ENCODE data around the gene ZNF630.

DNA sequence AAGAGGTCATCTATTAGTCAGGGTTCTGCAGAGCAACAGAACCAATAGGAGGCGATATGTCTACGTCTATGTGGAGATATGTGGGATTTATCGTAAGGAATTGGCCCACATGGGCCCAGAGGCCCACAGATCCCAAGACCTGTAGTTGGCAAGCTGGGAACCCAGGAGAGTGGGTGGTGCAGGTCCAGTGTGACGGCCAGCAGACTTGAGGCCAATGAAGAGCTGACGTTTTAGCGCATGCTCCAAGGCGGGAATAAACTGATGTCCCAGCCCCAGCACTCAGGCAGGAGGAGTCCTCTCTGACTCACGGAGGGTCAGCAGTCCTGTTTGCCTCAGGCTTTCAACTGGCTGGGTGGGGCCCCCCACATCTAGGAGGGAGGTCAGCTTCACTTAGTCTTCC is 43.3 kb downstream of the ZNF630 start:
- TF ChIP-seq, protein P1, sequence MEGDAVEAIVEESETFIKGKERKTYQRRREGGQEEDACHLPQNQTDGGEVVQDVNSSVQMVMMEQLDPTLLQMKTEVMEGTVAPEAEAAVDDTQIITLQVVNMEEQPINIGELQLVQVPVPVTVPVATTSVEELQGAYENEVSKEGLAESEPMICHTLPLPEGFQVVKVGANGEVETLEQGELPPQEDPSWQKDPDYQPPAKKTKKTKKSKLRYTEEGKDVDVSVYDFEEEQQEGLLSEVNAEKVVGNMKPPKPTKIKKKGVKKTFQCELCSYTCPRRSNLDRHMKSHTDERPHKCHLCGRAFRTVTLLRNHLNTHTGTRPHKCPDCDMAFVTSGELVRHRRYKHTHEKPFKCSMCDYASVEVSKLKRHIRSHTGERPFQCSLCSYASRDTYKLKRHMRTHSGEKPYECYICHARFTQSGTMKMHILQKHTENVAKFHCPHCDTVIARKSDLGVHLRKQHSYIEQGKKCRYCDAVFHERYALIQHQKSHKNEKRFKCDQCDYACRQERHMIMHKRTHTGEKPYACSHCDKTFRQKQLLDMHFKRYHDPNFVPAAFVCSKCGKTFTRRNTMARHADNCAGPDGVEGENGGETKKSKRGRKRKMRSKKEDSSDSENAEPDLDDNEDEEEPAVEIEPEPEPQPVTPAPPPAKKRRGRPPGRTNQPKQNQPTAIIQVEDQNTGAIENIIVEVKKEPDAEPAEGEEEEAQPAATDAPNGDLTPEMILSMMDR (conservative IDR thresholded peaks at IDR 0.05; ENCODE audit: low read depth, low read length), result no peak
- TF ChIP-seq EZH2 (IDR thresholded peaks at IDR 0.05; ENCODE audit: low read length, unreplicated experiment), result no peak

All from PC-3 (cell line).